Smooth muscle cell of the umbilical artery (primary cell): ENCODE results near the gene PSTPIP1. TPM values are rescaled to one million over a fixed set of nuclear protein-coding genes. Genes with fewer than 3 reads are reported as not detected.

ENCODE experiments used
- total RNA-seq: library from RNA; depleted of rRNA; stranded (reverse); fragments of >200 nt; gene quantifications from 2 replicates; pipeline ENCODE4 v1.2.3, GENCODE V29; 2014

The PSTPIP1 gene
- total RNA-seq, result not detected in 2 replicates

DNA sequence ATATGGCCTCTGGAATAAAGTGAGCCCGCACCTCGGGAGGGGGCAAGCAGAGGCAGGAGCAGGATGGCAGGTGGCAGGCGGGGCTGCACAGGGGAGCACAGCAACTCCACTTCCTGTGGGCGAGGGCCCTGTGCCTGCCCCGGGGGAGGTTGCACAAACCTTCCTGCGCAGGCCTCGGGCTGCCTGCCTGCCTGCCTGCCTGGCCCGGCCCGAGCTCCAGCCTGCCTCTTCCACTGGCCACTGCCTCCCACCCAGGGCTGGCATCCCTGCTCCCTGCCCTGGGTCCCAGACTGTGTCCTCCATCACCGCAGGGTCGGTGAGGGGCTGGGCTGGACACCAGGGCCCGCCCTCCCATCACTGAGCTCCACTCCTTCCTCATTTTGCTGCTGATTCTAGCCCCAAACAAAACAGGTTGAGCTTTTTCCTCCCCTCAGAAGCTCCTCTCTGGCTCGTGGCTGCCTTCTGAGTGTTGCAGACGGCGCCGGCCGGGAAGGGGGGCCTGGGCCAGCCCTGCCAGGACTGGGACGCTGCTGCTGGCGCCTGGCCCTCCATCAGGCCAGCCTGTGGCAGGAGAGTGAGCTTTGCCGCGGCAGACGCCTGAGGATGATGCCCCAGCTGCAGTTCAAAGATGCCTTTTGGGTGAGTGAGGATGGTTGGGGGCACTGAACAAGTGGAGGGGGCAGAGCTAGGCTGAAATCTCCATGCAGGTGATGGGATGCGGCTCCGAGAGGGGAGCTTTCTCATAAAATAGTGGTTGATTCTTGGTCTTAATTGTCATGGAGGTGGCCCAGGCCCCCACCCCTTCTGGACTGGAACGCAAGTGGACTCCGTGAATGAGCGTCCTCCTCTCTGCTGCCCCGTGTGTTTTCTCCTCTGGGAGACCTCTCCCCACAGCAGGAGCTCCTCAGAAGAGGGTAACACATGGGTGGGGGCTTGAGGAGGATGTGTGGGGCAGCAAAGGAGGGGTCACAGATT, at the start of gene PSTPIP1:
PSTPIP1 (plus strand) TSS at position 156 of the 975 bp plus-strand sequence; CDS start at position 604, 448 bp downstream.

DNA sequence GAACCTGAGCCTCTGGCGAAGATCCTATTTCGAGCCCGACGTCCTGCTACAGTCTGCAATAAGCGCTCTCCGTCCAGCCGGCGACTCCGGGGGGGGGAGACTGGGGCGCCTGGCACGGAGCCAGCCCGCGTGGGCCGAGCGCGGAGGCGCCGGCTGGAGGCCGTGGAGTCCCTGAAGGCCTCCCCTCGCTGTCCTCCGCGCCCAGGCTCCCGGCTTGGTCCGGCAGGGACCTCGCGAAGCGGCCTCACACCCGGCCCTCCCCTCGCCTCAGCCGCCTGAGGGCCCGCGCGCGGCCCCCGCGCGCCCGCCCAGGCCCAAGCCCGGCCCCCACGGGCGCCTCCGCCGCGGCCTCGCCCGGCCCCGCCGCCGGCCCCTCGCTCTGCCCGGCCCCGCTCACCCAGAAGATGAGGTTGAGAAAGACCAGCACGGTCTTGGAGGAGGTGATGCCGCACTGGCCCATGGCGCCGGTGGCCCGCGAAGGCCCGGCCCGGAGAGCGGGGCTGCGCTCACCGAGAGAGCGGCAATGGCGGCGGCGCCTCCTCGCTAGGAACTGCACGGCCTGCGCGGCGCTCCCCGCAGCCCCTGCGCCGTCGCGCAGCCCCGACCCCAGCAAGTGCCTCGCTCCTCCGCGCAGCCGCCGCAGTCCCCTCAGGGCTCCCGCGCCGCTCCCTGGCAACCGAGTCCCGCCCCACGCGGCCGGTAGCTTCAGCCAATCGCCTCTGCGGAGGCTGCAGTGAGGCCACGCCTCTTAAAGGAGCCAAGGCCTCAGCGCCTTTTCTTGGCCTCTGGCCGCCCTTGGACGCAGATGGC, 75.8 kb downstream of the PSTPIP1 start, which contains the start of gene TSPAN3:
TSPAN3 (minus strand) TSS at position 615 of the 810 bp plus-strand sequence; CDS start at position 460, 155 bp downstream.

Other genes with a start within 250 kb of the PSTPIP1 start
- 6.8 and 8.0 TPM in 2 replicates for gene SCAPER, start 89.8 kb upstream of the PSTPIP1 start, total RNA-seq
- 132 and 138 TPM in 2 replicates for gene RCN2, start 63.4 kb upstream of the PSTPIP1 start, total RNA-seq
- 265 and 269 TPM in 2 replicates for gene TSPAN3, start 76.0 kb downstream of the PSTPIP1 start, total RNA-seq